H1 (cell line): ENCODE measurements around the gene DEDD. TPM values are rescaled to one million over a fixed set of nuclear protein-coding genes. Genes with fewer than 3 reads are reported as not detected.

ENCODE experiments used
- CHD7 ChIP-seq: fragments of 300-600 bp; sonication (generic); IDR thresholded peaks from 2 replicates; pipeline ENCODE4 v1.7.1; 2012; ENCODE audit warnings: low read length, moderate library complexity, mild to moderate bottlenecking, inconsistent platforms; ENCODE audit not compliant: insufficient replicate concordance
- KDM1A ChIP-seq: fragments of 200-600, 300-600 bp; sonication (generic); IDR thresholded peaks from 2 replicates; pipeline ENCODE4 v1.7.1; 2016; ENCODE audit warnings: mild to moderate bottlenecking, low read length, borderline replicate concordance
- RAD21 ChIP-seq, 2 experiments: IDR thresholded peaks in 1 of 2; conservative IDR thresholded peaks in 1 of 2; 2 replicates each; pipeline ENCODE4 v1.6.1; 2011; ENCODE audit warnings: low read depth in 2 of 2, low read length in 2 of 2, improper control_type of control experiment in 1 of 2, inconsistent platforms in 1 of 2, mild to moderate bottlenecking in 1 of 2, moderate library complexity in 1 of 2
- RNF2 ChIP-seq: fragments of 200-900, 300-1000 bp; sonication (generic); IDR thresholded peaks from 2 replicates; pipeline ENCODE4 v1.7.1; 2016; ENCODE audit warnings: borderline replicate concordance, low read depth, mild to moderate bottlenecking, antibody characterized with exemption, low read length; ENCODE audit not compliant: poor library complexity, severe bottlenecking; ENCODE audit errors: missing control alignments
- RXRA ChIP-seq: IDR thresholded peaks from 2 replicates; pipeline ENCODE4 v1.6.1; 2011; ENCODE audit warnings: low read depth, mild to moderate bottlenecking, low read length, moderate library complexity; ENCODE audit not compliant: insufficient read depth
- SIRT6 ChIP-seq: IDR thresholded peaks from one replicate; pipeline ENCODE4 v1.7.1; 2012; ENCODE audit warnings: low read length, inconsistent platforms
- SP1 ChIP-seq: IDR thresholded peaks from 2 replicates; pipeline ENCODE4 v1.6.1; 2011; ENCODE audit warnings: low read depth, low read length
- TEAD4 ChIP-seq: IDR thresholded peaks from 2 replicates; pipeline ENCODE4 v1.6.1; 2012; ENCODE audit warnings: low read depth, low read length, inconsistent platforms, mixed read lengths
- polyA plus RNA-seq, 7 experiments: library from polyadenylated mRNA; depleted of rRNA in 3 of 7; stranded (reverse) in 5 of 7; unstranded in 2 of 7; fragments of >200 nt in 5 of 7; fragments of 200-250 nt in 2 of 7; gene quantifications; 1 replicate in 5 of 7; 2 replicates in 1 of 7; 4 replicates in 1 of 7; pipeline versions ENCODE4 v1.2.1 to v1.2.3, GENCODE V29; 2011 to 2013; ENCODE audit warnings: missing spikeins in 2 of 7, mixed read lengths in 2 of 7
- total RNA-seq: library from RNA; stranded (reverse); fragmentation: NEBNext Ultra II Directional; extraction: Animal tissue kit (Norgen Biotek cat#: 25700); gene quantifications from 2 replicates; pipeline ENCODE4 v1.2.1, GENCODE V29; 2021

DEDD gene
- total and polyA plus RNA-seq, 2 of the 8 experiments (the other 6 are each of a cell fraction or from before 2014, with no cell fraction given), result 42.6 to 55.9 TPM

GRCh38 chr1:161122967-161123366 lies 9.5 kb downstream of the DEDD start (continued):
- TF ChIP-seq CHD7 (no peak), SP1 (no peak), SIRT6 (no peak), RXRA (no peak), RAD21 (IDR thresholded peaks at IDR 0.05 in 1 of 2, conservative IDR thresholded peaks at IDR 0.05 in 1 of 2; ENCODE audit: low read depth in 2 of 2, low read length in 2 of 2) (no peak), RNF2 (no peak), KDM1A (no peak), TEAD4 (no peak)
